K562 (cell line): ENCODE measurements around the gene CYP4V2. TPM values are rescaled to one million over a fixed set of nuclear protein-coding genes. Genes with fewer than 3 reads are reported as not detected.

Experiments used
- ATAC-seq: fragments of 200-7000 bp; cut with Tn5 transposase; 3 replicates; pipeline ENCODE4 v1.9.1; 2020; ENCODE audit warnings: moderate library complexity
- BruUV-seq: library from RNA; stranded (reverse); fragments of 400-500 nt; replicated peaks from 2 replicates; lab custom pipeline; 2021; lab: Mats Ljungman, UMichigan
- CTCF ChIA-PET: fragments of 300-600 bp; formaldehyde crosslinking; extraction: SDS; loops from one replicate; lab custom pipeline; 2021; ENCODE audit warnings: low intra/inter-chr PET ratio; lab: Yijun Ruan, JAX
- POLR2A ChIA-PET: fragments of 300-600, 350-650 bp; sonication (Branson Sonifier 250); formaldehyde crosslinking; extraction: SDS; loops from one replicate; lab custom pipeline; 2021; ENCODE audit warnings: antibody characterized with exemption, inconsistent platforms; lab: Yijun Ruan, JAX
- DNase-seq, 4 experiments: peaks; one replicate each; pipeline versions ENCODE4 v3.0.0 to v3.0.0-alpha.2; 2011 to 2018; ENCODE audit warnings: low spot score in 3 of 4, mixed read lengths in 3 of 4; ENCODE audit errors: extremely low read depth in 1 of 4
- FAIRE-seq: peaks from 2 replicates; lab custom pipeline; 2011; peaks lifted over from hg19 to GRCh38; lab: Jason Lieb, UNC
- H2AFZ ChIP-seq: 2 replicates; pipeline ENCODE4 v1.6.0; 2011; ENCODE audit warnings: low read depth, low read length, control low read depth, inconsistent platforms
- H3K27ac ChIP-seq: fragments of 200-600 bp; 3 replicates; pipeline ENCODE4 v1.8.0; 2011; ENCODE audit warnings: low read depth, mild to moderate bottlenecking, control low read depth, inconsistent platforms, low read length, moderate library complexity, mixed read lengths; ENCODE audit errors: extremely low read depth
- H3K27me3 ChIP-seq, 2 experiments: fragments of 300-600 bp in 1 of 2; 2 replicates in 1 of 2; 3 replicates in 1 of 2; pipeline versions ENCODE4 v1.6.0 to v1.8.0; 2011; ENCODE audit warnings: inconsistent platforms in 2 of 2, low read length in 2 of 2, mild to moderate bottlenecking in 1 of 2, mixed read lengths in 1 of 2, moderate library complexity in 1 of 2; ENCODE audit not compliant: control insufficient read depth in 2 of 2, insufficient read depth in 2 of 2
- H3K36me3 ChIP-seq: fragments of 300-600 bp; 3 replicates; pipeline ENCODE4 v1.8.0; 2011; ENCODE audit warnings: mild to moderate bottlenecking, low read length, inconsistent platforms; ENCODE audit not compliant: control insufficient read depth, insufficient read depth
- H3K4me1 ChIP-seq, 2 experiments: fragments of 200-600 bp in 1 of 2; replicated peaks in 1 of 2; 2 replicates in 1 of 2; 3 replicates in 1 of 2; pipeline versions ENCODE4 v1.5.1 to v1.8.0; 2011; ENCODE audit warnings: inconsistent platforms in 2 of 2, low read length in 2 of 2, mild to moderate bottlenecking in 1 of 2, mixed read lengths in 1 of 2, moderate library complexity in 1 of 2; ENCODE audit not compliant: control insufficient read depth in 2 of 2, insufficient read depth in 2 of 2
- H3K4me2 ChIP-seq: 2 replicates; pipeline ENCODE4 v1.6.1; 2011; ENCODE audit warnings: low read length, control low read depth, inconsistent platforms, mixed read lengths; ENCODE audit not compliant: insufficient read depth
- H3K4me3 ChIP-seq: fragments of 200-600 bp; sonication (generic), shearing (Covaris generic); 2 replicates; pipeline ENCODE4 v1.5.1; 2016; ENCODE audit warnings: control low read depth, inconsistent platforms
- H3K79me2 ChIP-seq: fragments of 200-600 bp; 3 replicates; pipeline ENCODE4 v1.8.0; 2011; ENCODE audit warnings: low read length, inconsistent platforms; ENCODE audit not compliant: control insufficient read depth, insufficient read depth
- H3K9ac ChIP-seq, 2 experiments: 2 replicates each; pipeline versions ENCODE4 v1.6.0 to v1.6.1; 2011; ENCODE audit warnings: low read depth in 2 of 2, low read length in 2 of 2, control low read depth in 1 of 2, inconsistent platforms in 1 of 2, mild to moderate bottlenecking in 1 of 2, mixed read lengths in 1 of 2; ENCODE audit not compliant: insufficient read depth in 1 of 2
- H3K9me1 ChIP-seq: one replicate; pipeline ENCODE4 v1.6.0; 2011; ENCODE audit warnings: inconsistent platforms, mild to moderate bottlenecking, low read length, moderate library complexity; ENCODE audit not compliant: control insufficient read depth, insufficient read depth
- H3K9me3 ChIP-seq: replicated peaks from 2 replicates; pipeline ENCODE4 v1.5.1; 2011; ENCODE audit warnings: low read depth, low read length, inconsistent platforms; ENCODE audit not compliant: control insufficient read depth, insufficient read depth
- H4K20me1 ChIP-seq: replicated peaks from 2 replicates; pipeline ENCODE4 v1.6.1; 2011; ENCODE audit warnings: low read length, inconsistent platforms, mixed read lengths; ENCODE audit not compliant: control insufficient read depth, insufficient read depth
- AFF4 ChIP-seq: sonication (generic); formaldehyde crosslinking; IDR thresholded peaks from 2 replicates; pipeline ENCODE4 v1.8.0; 2023; ENCODE audit warnings: mild to moderate bottlenecking, missing genetic modification reagents
- CEBPB ChIP-seq: fragments of 450-650 bp; IDR thresholded peaks from 2 replicates; pipeline ENCODE4 v1.6.1; 2016; ENCODE audit warnings: missing genetic modification characterization, missing compliant biosample characterization
- CGGBP1 ChIP-seq: fragments of 250-450 bp; sonication (Bioruptor Pico); IDR thresholded peaks from 2 replicates; pipeline ENCODE4 v1.9.0; 2021; ENCODE audit warnings: mild to moderate bottlenecking
- HDAC3 ChIP-seq: fragments of 450-650 bp; IDR thresholded peaks from 2 replicates; pipeline ENCODE4 v1.6.1; 2018; ENCODE audit warnings: borderline replicate concordance, mild to moderate bottlenecking, moderate library complexity; ENCODE audit not compliant: partially characterized antibody
- HDGF ChIP-seq: fragments of 450-650 bp; IDR thresholded peaks from 2 replicates; pipeline ENCODE4 v1.6.1; 2016
- HNRNPLL ChIP-seq: fragments of 200-400 bp; formaldehyde crosslinking; IDR thresholded peaks from 2 replicates; pipeline ENCODE4 v1.6.1; 2017; ENCODE audit warnings: low read length, low read depth, mild to moderate bottlenecking; ENCODE audit not compliant: poor library complexity, severe bottlenecking
- KLF6 ChIP-seq: fragments of 250-450 bp; sonication (Bioruptor Pico); IDR thresholded peaks from 2 replicates; pipeline ENCODE4 v1.4.0; 2020; ENCODE audit warnings: mild to moderate bottlenecking, moderate library complexity, borderline replicate concordance
- ZNF354B ChIP-seq: fragments of 250-450 bp; sonication (Bioruptor Pico); IDR thresholded peaks from 2 replicates; pipeline ENCODE4 v1.4.0; 2020
- ZNF511 ChIP-seq: sonication (generic); formaldehyde crosslinking; IDR thresholded peaks from 2 replicates; pipeline ENCODE4 v1.8.0; 2022; ENCODE audit warnings: mild to moderate bottlenecking, missing genetic modification reagents
- ZNF57 ChIP-seq: fragments of 450-650 bp; formaldehyde crosslinking; IDR thresholded peaks from 2 replicates; pipeline ENCODE4 v1.4.0; 2020; ENCODE audit warnings: mild to moderate bottlenecking, moderate library complexity
- WGBS: fragments of 100-300 bp; shearing (Covaris generic); methylation state at CpG from one replicate; pipeline ENCODE4 v1.1.6; 2016; ENCODE audit warnings: low coverage, mixed read lengths; ENCODE audit not compliant: insufficient coverage; ENCODE audit errors: missing lambda C conversion rate; 5-methylcytosine and 5-hydroxymethylcytosine counted together
- in situ Hi-C: fragments of 300-500 bp; cut with MboI; formaldehyde crosslinking; loops from 4 replicates; pipeline ENCODE4 v1.15.0; 2018; ENCODE audit warnings: inconsistent platforms, mixed read lengths
- intact Hi-C: fragments of 100-400 bp; cut with micrococcal nuclease; formaldehyde crosslinking; loops from 2 replicates; pipeline ENCODE4 v1.14.2; 2022
- polyA plus RNA-seq, 8 experiments: library from polyadenylated mRNA; depleted of rRNA in 4 of 8; stranded (reverse) in 5 of 8; unstranded in 3 of 8; fragments of >200 nt; fragmentation: Nextera tagmentation in 2 of 8; fragmentation: Illumina TruSeq in 1 of 8; extraction: Ambion mirVana in 2 of 8; extraction: Trizol in 1 of 8; gene quantifications; 2 replicates each; pipeline versions ENCODE4 v1.2.1 to v1.2.3, GENCODE V29; 2011 to 2014; ENCODE audit warnings: inconsistent platforms in 1 of 8, missing spikeins in 1 of 8
- total RNA-seq, 7 experiments: library from RNA; depleted of rRNA in 6 of 7; stranded (reverse); fragments of >200 nt in 6 of 7; fragmentation: Illumina TruSeq in 2 of 7; extraction: Trizol in 2 of 7; gene quantifications; 2 replicates each; pipeline versions ENCODE4 v1.2.1 to v1.2.3, GENCODE V29; 2011 to 2021; ENCODE audit warnings: low replicate concordance in 1 of 7

Gene CYP4V2
- total and polyA plus RNA-seq, 9 of the 15 experiments (the other 6 are each of a cell fraction or from before 2014, with no cell fraction given) = 1.1 to 8.3 (median 3.9) TPM

- no peak for DNase-seq
- ATAC-seq = no peak
- H3K79me2 ChIP-seq = no peaks in the 10 kb centered on the region
- no peak overlapping the region for H3K9ac ChIP-seq
- CTCF ChIA-PET = no interaction called here
- BruUV-seq = no TSS peak
- WGBS = 0% methylated on average over 3 of the region's 3 CpGs
- intact Hi-C loops = loop anchor here (10.0 kb wide), 1 partner anchor 190 kb away; the partner anchor contains the start of gene TLR3
- no peaks in the 10 kb centered on the region for H4K20me1 ChIP-seq
- H3K4me1 ChIP-seq = no peaks in the 10 kb centered on the region
- POLR2A ChIA-PET = no interaction called here
- no peak overlapping the region for H3K4me2 ChIP-seq
- H3K9me3 ChIP-seq = no peaks in the 10 kb centered on the region
- H3K36me3 ChIP-seq = no peaks in the 10 kb centered on the region
- no peak overlapping the region for H3K4me3 ChIP-seq
- FAIRE-seq = no peak
- no peak overlapping the region for H3K27ac ChIP-seq
- H3K27me3 ChIP-seq = peaks cover 7 to 32% of the 10 kb centered on the region in 2 experiments; a peak in 4 of 5 replicates
- in situ Hi-C loops = no loop called here
- no peak for TF ChIP-seq CGGBP1 (CRISPR knock-in tag)
- H3K9me1 ChIP-seq = no peaks in the 10 kb centered on the region
- no peak overlapping the region for H2AFZ ChIP-seq
Observed at GRCh38 chr4:186255122-186255521, 63.8 kb downstream of the CYP4V2 start.

GRCh38 chr4:186258216-186258811 lies 66.9 kb downstream of the CYP4V2 start:
- Histone ChIP-seq H3K9me3 (no peaks in the 10 kb centered on the region), H3K79me2 (no peaks in the 10 kb centered on the region), H2AFZ (no peak overlapping the region), H3K36me3 (no peaks in the 10 kb centered on the region), H3K4me2 (no peak overlapping the region), H3K27me3 (peaks cover 19 to 36% of the 10 kb centered on the region in 2 experiments), H4K20me1 (no peaks in the 10 kb centered on the region), H3K4me3 (no peak overlapping the region), H3K27ac (no peak overlapping the region), H3K9me1 (no peaks in the 10 kb centered on the region), H3K4me1 (no peaks in the 10 kb centered on the region)
- ATAC-seq = no peak
- ChIA-PET CTCF (no interaction called here), POLR2A (no interaction called here)
- intact Hi-C loops = loop anchor here (10.0 kb wide), 1 partner anchor 194 kb away; the partner anchor contains the start of gene TLR3
- WGBS = 2% methylated on average over 9 of the region's 12 CpGs
- no peak for FAIRE-seq
- DNase-seq = no peak
- in situ Hi-C loops = no loop called here
- no peak for TF ChIP-seq HDAC3
- TF ChIP-seq HDGF = no peak
- no peak for TF ChIP-seq ZNF57 (CRISPR knock-in tag)
- no peak for TF ChIP-seq AFF4 (CRISPR knock-in tag)
- TF ChIP-seq ZNF511 (CRISPR knock-in tag) = no peak
- TF ChIP-seq HNRNPLL = no peak
- TF ChIP-seq KLF6 (CRISPR knock-in tag) = no peak
- peak; percentile 27; the same call in 1 of the 2 replicates for TF ChIP-seq CEBPB (tag)
- no peak for TF ChIP-seq ZNF354B (CRISPR knock-in tag)
- TF ChIP-seq, all 486 proteins: peak for 1
- no TSS peak for BruUV-seq
- H3K9ac ChIP-seq = no peak overlapping the region
